ENCODE data around the gene IPO11.

DNA sequence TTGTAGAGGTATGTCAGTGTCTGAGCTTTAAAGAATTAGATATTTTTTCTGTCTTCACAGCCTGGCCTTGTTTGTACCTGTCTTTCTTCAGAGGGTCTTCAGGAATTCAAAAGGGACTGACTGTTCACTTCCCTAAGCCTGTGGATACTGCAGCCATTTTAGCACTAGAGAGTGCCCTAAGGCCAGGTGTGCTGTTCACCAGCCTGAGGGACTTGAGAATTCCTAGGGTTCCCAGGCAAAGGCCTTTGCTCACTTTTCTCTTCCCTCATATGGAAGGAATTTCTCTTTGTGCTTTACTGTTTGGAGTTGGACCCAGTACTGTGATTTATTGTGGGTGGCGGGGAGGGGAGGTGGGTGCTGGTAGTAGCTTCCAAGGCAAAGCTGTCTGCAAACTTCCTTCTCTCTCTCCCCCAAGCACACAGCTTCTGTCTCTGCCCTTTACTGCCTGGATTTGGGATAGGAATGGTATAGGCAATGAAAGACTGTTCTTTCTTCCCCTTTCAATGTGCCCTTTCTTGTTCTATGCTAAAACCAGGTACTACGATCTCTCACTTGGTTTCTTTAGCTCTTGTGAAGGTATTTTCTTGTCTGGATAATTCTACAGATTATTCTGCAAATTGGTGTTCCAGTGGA is 156.4 kb downstream of the IPO11 start:
- TF ChIP-seq CSRNP3 (CRISPR knock-in tag; IDR thresholded peaks at IDR 0.05) (no peak), ZNF8 (CRISPR knock-in tag; IDR thresholded peaks at IDR 0.05) (no peak), ISL1 (CRISPR knock-in tag; IDR thresholded peaks at IDR 0.05) (no peak), ZFP3 (CRISPR knock-in tag; IDR thresholded peaks at IDR 0.05) (no peak), RARB (CRISPR knock-in tag; IDR thresholded peaks at IDR 0.05) (no peak), TOX (CRISPR knock-in tag; IDR thresholded peaks at IDR 0.05; ENCODE audit: borderline replicate concordance) (no peak), ESRRG (CRISPR knock-in tag; IDR thresholded peaks at IDR 0.05) (no peak), ZNF70 (CRISPR knock-in tag; IDR thresholded peaks at IDR 0.05) (no peak), PPARA (CRISPR knock-in tag; IDR thresholded peaks at IDR 0.05; ENCODE audit: borderline replicate concordance) (no peak), ARNTL (CRISPR knock-in tag; IDR thresholded peaks at IDR 0.05; ENCODE audit: borderline replicate concordance, low read depth) (no peak), CSDC2 (CRISPR knock-in tag; IDR thresholded peaks at IDR 0.05) (no peak)
- TF ChIP-seq, protein P1, sequence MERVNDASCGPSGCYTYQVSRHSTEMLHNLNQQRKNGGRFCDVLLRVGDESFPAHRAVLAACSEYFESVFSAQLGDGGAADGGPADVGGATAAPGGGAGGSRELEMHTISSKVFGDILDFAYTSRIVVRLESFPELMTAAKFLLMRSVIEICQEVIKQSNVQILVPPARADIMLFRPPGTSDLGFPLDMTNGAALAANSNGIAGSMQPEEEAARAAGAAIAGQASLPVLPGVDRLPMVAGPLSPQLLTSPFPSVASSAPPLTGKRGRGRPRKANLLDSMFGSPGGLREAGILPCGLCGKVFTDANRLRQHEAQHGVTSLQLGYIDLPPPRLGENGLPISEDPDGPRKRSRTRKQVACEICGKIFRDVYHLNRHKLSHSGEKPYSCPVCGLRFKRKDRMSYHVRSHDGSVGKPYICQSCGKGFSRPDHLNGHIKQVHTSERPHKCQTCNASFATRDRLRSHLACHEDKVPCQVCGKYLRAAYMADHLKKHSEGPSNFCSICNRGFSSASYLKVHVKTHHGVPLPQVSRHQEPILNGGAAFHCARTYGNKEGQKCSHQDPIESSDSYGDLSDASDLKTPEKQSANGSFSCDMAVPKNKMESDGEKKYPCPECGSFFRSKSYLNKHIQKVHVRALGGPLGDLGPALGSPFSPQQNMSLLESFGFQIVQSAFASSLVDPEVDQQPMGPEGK (CRISPR knock-in tag; IDR thresholded peaks at IDR 0.05; ENCODE audit: borderline replicate concordance), result no peak
